Measurements from ENCODE around the gene SERPINE1.

- TF ChIP-seq, protein P1, sequence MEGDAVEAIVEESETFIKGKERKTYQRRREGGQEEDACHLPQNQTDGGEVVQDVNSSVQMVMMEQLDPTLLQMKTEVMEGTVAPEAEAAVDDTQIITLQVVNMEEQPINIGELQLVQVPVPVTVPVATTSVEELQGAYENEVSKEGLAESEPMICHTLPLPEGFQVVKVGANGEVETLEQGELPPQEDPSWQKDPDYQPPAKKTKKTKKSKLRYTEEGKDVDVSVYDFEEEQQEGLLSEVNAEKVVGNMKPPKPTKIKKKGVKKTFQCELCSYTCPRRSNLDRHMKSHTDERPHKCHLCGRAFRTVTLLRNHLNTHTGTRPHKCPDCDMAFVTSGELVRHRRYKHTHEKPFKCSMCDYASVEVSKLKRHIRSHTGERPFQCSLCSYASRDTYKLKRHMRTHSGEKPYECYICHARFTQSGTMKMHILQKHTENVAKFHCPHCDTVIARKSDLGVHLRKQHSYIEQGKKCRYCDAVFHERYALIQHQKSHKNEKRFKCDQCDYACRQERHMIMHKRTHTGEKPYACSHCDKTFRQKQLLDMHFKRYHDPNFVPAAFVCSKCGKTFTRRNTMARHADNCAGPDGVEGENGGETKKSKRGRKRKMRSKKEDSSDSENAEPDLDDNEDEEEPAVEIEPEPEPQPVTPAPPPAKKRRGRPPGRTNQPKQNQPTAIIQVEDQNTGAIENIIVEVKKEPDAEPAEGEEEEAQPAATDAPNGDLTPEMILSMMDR (IDR thresholded peaks at IDR 0.05), result no peak
- TF ChIP-seq POLR2AphosphoS5 (IDR thresholded peaks at IDR 0.05), result no peak
- TF ChIP-seq EP300 (IDR thresholded peaks at IDR 0.05; ENCODE audit: low read depth), result no peak
Observed at GRCh38 chr7:101164071-101164840, 37.4 kb downstream of the SERPINE1 start.

Data from transverse colon (tissue), 4 donors.